ENCODE results near the gene KLC4. TPM values are rescaled to one million over a fixed set of nuclear protein-coding genes. Genes with fewer than 3 reads are reported as not detected.

Gene KLC4
- total RNA-seq, 1 donor from 2014 or later, result 8.8 TPM

GRCh38 chr6:43016176-43016942 is 43.1 kb upstream of the KLC4 start:
- H3K4me3 ChIP-seq (ENCODE audit: low read depth, low read length), result no peak overlapping the region
- no peak for DNase-seq (ENCODE audit: low read depth)
- no peak for TF ChIP-seq CTCF (conservative IDR thresholded peaks at IDR 0.05; ENCODE audit: low read depth, low read length)

DNA sequence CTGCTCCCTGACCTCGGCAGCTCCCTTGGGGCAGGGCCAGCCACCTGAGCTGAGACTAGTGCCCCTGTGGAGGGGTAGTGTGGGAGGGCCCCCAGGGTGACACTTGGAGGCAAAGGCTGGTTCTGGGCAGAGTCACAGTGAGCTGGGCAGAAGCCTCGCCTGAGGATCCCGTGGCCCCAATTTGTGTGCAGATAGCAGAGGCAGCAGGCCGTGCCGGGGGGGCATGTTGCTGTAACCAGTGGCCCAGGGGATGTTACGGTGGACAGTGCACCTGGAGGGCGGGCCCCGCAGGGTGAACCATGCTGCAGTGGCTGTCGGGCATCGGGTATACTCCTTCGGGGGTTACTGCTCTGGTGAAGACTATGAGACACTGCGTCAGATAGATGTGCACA is 42.5 kb upstream of the KLC4 start:
- no peak for DNase-seq (ENCODE audit: low read depth)
- TF ChIP-seq CTCF (conservative IDR thresholded peaks at IDR 0.05; ENCODE audit: low read depth, low read length), result no peak
- no peak overlapping the region for H3K4me3 ChIP-seq (ENCODE audit: low read depth, low read length)

- DNase-seq (ENCODE audit: low read depth), result no peak
- no peak overlapping the region for H3K4me3 ChIP-seq (ENCODE audit: low read depth, low read length)
- TF ChIP-seq CTCF (conservative IDR thresholded peaks at IDR 0.05; ENCODE audit: low read depth, low read length), result no peak
These were observed 40.3 kb upstream of the KLC4 start for GRCh38 chr6:43019152-43019551.

GRCh38 chr6:43020052-43020705 is 39.3 kb upstream of the KLC4 start:
- TF ChIP-seq CTCF (conservative IDR thresholded peaks at IDR 0.05; ENCODE audit: low read depth, low read length), result no peak
- H3K4me3 ChIP-seq (ENCODE audit: low read depth, low read length), result no peak overlapping the region
- DNase-seq (ENCODE audit: low read depth), result no peak

DNA sequence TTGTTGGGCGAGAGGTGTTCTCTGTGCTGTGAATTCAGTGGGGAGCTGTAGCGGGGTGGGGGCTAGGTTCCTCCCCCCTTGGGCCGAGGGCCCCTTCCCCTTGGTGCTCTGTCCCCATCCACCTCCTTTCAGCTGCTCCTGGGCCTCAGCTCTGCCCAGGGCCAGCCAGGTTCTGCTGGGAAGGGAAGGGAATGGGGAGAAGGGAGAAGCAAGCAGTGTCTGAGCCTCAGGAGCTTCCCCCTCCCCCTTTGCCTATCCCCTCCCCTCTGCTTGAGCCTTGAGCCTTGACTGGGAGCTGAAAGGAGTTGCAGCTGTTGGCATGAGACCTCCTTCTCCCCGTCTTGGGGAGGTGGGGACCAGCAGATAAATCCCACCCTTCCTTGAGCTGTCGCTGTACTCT is 38.6 kb upstream of the KLC4 start:
- no peak for DNase-seq (ENCODE audit: low read depth)

DNA sequence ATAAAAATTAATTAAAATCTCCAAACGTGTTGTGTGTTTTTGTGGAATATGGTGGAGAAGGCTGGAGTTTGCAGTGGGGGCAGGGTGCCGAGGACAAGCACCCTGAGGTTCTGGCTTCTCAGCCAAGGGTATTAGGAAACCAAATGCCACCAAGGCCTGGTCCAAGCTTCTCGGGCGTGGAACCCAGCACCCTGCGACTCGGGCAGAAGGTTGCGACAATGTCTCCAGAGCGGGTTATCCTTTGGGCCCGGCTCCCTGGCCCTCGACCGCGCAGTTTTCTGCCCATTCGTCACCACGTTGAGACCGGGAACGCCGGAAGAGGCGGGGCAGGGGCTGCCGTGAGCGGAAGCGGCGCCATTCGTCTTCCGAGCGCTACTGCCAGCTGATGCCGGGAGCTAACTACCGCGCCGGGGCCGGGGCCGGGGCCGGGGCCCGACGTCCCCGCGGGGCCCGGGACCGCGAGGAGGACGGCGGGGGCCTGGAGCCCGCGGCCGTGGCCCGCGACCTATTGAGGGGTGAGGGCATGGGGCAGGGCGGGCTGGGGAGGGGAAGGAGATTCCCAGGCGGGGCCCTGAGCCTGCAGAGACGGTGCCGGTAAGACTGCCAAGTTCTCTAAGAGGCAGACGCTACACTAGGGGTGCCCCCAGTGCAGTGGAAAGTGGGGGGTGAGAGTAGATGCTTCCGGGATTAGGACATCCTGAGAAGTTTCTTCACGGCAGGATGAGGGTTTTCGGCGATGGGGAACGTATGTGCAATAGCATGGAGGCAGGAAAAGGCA is 38.0 kb upstream of the KLC4 start, which contains the start of gene RRP36:
Gene RRP36, plus strand, starts transcription at position 354 of the 778 bp plus-strand sequence. Its CDS starts 32 bp downstream, at position 386.
- DNase-seq (ENCODE audit: low read depth), result no peak
- peak within 1 kb of the TSS; percentile 100 for H3K4me3 ChIP-seq (ENCODE audit: low read depth, low read length)
- TF ChIP-seq CTCF (conservative IDR thresholded peaks at IDR 0.05; ENCODE audit: low read depth, low read length), result no peak

More for the DNA sequence above, 38.6 kb upstream of the KLC4 start:
- peak overlapping the region; percentile 100 for H3K4me3 ChIP-seq (ENCODE audit: low read depth, low read length)
- no peak for TF ChIP-seq CTCF (conservative IDR thresholded peaks at IDR 0.05; ENCODE audit: low read depth, low read length)

Data from epithelial cell of proximal tubule (primary cell).